Stimulated activated CD4-positive, alpha-beta T cell treated with anti-CD3 and anti-CD28 coated beads, Interleukin-2, amount 100 ng/mL, for 4 hours (primary cell): ENCODE data around the gene CDKN2A.

ENCODE experiments used
- DNase-seq: peaks from one replicate; pipeline ENCODE4 v3.0.0-alpha.2; 2020; ENCODE audit warnings: low read depth

Gene CDKN2A

DNA sequence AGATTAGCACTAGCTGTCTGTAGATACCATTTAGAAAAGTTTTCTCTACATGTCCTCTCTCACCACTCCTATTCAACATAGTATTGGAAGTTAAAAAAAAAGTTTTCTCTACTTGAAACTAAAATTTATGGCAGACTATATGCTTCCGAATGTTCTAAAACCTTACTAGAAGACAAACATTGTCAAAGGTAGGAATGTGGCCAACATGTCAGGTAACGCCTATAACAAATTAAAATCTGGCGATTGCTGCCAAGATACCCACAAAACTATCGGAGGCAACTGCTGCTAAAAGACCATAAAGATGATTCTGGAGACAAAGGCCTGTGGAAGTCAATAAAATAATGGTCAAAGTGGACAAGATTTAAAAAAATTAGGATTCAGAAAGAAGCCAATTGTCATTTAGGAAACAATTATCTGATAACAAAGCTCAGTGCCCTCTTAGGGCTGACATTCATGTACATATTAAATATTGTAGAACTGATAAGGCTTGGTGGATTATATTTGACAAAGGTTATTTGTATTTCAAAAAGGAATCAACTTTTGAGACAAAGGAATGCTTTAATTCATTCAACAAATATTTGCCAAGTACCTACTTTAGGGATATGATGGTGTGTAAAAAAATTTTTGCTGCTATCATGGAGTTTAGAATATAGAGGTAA, 52.7 kb downstream of the CDKN2A start:
- no peak for DNase-seq

DNA sequence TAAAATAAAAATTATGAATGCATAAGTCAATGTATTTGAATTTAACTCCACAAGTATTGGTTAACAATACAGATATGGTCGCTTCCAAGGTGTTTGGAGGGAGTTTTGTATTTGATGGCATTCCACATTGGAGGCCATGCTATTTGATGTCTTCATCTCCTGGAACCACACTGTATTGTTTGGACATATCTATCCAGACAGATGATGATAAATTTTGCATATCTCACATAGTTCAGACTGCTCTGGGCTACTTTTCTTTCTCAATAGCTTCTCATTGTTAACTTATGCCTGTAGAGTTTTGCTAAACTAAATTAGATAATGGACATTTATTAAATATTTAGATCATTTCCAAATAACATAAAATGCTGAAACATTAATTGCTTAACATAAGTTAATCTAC, 58.0 kb downstream of the CDKN2A start:
- DNase-seq = no peak

DNA sequence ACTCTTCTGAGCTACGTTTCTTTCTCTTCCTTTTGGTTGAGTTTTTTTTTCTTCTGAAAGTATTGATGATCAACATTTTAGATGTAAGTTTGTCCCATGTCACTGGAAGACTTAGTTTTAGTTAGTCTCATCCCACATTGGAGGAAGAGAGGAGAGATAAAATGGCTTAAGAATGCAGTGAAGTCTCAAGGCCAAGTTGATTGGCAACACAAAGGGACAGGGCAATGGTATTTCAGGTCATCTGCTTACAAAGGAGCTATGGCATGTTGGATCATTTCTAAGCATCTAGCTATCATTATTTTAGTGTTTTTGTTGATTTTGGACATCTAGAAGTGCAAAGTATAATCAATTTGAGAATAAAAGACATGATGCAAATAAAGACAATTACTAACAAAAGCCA, 58.6 kb downstream of the CDKN2A start:
- no peak for DNase-seq

DNA sequence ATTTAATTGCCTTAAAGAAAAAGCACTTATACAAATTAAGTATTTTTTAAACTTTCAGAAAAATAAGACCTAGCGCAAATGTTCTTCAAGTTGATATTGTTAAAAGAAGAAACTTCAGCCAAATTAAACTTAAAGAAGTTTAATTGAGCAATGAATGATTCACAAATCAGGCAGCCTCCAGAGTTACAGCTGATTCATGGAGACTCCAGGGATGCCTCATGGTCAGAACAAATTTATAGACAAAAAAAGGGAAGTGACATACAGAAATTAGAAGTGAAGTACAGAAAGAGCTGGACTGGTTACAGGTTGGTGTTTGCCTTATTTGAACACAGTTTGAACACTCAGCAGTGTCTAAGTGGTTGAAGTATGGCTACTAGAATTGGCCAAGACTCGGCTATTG, 60.3 kb downstream of the CDKN2A start:
- no peak for DNase-seq

DNA sequence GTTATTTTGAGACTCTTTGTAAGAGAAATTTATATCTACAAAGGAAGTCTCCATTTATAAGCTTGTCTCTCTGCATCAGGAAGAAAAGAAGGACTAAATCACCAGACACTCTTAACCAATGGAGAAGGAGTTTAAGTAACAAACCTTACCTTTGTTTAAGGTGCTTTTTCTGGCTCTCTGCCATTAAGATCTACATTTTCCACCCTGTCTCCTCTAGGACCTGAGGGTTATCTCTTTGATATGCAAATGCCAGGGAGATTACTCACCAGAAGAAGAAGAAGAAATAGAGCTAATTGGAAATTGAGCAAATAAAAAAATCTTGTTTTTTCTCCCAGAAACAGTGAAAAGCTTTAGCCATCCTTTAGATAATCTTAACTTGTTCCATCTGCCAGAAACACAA, 60.9 kb downstream of the CDKN2A start:
- no peak for DNase-seq

DNA sequence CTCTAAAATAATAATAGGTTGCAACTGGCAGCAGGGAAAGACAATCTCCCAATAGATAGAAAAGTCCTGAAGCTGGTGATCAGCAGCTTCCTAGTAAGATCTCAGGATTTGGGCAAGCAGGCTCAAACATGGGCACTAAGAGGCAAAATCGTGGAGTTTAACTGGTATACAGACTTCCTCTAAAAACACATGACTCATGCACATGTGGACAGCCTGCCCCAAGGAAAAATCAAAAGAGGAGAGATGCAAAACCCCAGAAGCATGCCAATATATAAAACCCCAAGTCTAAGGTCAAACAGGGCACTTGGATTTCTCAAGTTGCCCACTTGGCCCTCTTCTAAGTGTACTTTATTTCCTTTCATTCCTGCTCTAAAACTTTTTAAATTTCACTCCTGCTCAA, 62.8 kb downstream of the CDKN2A start:
- no peak for DNase-seq

DNA sequence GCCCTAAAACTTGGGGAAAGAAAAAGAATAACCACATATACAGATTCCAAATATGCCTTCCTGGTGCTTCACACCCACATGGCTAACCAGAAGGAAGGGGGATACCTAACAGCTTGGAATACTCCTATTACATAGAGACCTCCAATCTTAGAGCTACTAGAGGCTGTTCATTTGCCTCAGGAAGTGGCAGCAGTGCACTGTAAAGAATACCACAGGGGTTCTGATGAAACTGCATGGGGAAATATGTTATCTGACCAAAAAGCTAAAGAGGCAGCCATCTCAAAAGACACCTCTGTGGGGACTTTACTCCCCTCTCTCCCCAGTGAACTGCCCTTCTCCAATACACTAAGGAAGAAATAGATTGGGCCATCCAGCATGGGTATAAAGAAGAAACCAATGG, 66.4 kb downstream of the CDKN2A start:
- no peak for DNase-seq

DNA sequence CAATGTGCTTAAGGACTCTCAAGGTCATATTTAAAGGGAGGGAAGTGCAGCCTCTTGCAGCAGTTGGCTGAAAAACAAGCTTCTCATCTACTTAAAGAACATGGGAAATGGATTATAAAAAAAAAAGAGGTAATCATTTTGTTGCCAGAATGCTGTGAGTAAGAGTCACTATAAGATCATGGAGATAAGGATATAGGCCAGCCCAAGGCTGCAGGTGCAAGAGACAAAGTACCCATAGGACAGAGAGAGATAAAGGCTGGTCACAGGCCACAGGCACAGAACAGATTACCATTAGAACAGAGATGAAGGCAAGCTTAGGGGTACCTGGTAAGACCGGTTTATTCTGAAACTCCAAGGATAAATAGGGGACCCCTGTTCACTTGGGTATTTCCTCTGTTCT, 70.5 kb downstream of the CDKN2A start:
- DNase-seq = no peak

DNA sequence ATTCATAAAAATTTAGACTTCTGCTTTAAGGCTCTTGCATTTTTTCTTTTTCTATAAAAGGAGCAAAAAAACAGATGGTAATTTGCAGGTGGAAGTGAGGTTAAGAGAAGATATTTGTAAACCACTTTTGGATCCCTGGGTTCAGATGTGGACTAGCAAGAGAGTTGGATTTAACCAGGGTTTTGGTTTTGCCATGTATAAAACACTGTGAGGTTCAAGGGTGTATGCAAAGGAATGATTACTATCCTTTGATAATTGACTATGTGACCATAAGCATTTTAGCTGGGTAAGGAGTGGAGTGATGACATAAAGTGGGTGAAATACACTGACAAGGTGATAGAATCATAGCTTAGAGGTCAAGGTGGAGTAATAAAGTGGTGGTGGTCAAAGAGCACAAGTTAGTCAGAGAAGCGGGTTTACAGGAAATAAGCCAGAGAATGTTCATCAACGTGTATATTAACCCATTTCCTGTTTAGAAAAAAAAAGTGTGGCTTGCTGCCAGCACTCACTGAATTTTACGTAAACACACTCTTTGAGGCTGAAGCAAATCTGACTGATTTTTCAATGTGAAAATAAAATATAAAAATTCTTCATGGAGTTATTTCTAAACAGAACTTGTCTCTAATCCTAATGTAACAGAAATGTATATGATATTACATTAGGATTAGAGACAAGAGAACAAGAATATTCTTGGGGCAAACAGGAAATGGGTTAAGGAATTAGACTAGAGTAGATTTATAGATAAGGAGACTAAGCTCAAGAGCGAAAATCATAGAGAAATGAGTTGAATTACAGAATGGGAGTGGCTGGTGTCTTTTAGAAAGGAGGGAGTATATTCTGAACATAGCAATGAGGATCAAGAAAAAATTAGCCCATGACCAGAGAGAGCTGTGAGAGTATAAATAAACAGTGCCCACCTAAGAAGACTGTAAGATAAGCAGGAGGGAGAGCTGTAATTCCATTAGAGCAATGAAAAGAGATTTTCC, 74.5 kb downstream of the CDKN2A start:
- DNase-seq = peak; percentile 5
